ENCODE data around the gene DPH2.

DNA sequence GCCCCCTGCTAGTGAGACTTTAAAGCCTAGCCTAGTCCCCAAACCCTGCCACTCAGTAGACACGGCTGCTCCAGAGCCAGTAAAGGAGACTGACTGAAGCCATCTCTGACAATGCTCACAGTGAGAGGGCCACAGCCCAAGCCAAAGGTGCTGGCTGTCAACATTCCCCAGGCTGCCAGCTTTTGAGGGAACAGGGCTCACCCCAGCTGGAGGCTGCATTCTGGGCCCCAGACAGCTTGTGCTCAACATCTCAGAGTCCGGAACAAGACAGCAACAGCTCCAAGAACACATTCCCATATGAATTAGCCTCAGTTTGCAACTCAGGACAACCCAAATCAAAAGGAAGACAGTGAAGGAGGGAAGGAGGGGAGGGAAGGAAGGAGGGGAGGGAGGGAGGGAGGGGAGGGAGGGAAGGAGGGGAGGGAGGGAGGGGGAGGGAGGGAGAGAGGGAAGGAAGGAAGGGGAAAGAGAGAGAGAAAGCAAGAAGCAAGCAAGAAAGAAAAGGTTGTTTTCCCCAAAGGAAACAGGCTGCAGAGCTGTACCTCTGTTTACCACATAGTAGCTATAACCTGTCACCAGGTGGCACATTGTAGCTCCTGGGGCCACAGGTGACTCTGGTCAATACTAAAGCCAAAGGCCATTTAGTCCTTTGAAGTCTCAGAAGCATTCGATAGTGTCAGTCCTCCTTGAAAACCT lies 30.8 kb upstream of the DPH2 start:
- TF ChIP-seq GATA2 (IDR thresholded peaks at IDR 0.05; ENCODE audit: low read depth, low read length) (no peak), GATA3 (IDR thresholded peaks at IDR 0.05; ENCODE audit: low read depth, low read length) (no peak)
